Measurements from ENCODE around the gene WDR27. TPM values are rescaled to one million over a fixed set of nuclear protein-coding genes. Genes with fewer than 3 reads are reported as not detected.
A peak's percentile ranks its signal among the peaks of the same experiment; 100 is the strongest.

WDR27 gene
- total RNA-seq, 1 donor: 23.9 TPM

DNA sequence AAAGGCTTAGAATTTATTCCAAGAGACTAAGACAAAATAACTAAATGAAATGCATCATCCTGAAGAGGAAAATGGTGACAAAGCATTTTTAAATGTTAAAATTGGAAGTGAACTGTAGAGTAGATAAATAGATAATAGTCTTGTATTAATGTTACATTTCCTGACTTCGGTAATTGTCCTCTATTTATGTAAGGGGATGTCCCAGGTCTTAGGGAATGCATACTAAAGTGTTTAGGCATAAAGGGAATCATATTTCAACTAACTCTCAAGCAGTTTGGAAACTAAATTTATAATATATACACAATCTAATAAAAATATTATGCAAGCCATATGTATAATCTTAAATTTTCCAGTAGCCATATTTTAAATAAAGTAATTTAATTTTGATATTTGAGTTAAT, 159.3 kb downstream of the WDR27 start:
- Histone ChIP-seq H2AFZ (ENCODE audit: low read length) (no peak overlapping the region), H4K20me1 (ENCODE audit: insufficient read depth, low read length) (no peaks in the 10 kb centered on the region), H3K36me3 (ENCODE audit: insufficient read depth, low read length) (no peaks in the 10 kb centered on the region), H3K9me3 (ENCODE audit: low read depth, low read length) (no peaks in the 10 kb centered on the region), H3K4me3 (ENCODE audit: insufficient read depth, low read length) (no peak overlapping the region), H3K27me3 (ENCODE audit: insufficient read depth, low read length) (no peaks in the 10 kb centered on the region), H3K4me1 (ENCODE audit: insufficient read depth, low read length) (peaks cover 27% of the 10 kb centered on the region), H3K27ac (ENCODE audit: low read depth, low read length) (no peak overlapping the region), H3K79me2 (ENCODE audit: insufficient read depth, low read length) (no peaks in the 10 kb centered on the region), H3K4me2 (ENCODE audit: insufficient read depth, low read length) (no peak overlapping the region)
- no peak for DNase-seq (ENCODE audit: insufficient read length, low spot score, missing footprints)
- TF ChIP-seq CTCF (IDR thresholded peaks at IDR 0.05; ENCODE audit: extremely low read depth, low read depth, low read length): no peak

DNA sequence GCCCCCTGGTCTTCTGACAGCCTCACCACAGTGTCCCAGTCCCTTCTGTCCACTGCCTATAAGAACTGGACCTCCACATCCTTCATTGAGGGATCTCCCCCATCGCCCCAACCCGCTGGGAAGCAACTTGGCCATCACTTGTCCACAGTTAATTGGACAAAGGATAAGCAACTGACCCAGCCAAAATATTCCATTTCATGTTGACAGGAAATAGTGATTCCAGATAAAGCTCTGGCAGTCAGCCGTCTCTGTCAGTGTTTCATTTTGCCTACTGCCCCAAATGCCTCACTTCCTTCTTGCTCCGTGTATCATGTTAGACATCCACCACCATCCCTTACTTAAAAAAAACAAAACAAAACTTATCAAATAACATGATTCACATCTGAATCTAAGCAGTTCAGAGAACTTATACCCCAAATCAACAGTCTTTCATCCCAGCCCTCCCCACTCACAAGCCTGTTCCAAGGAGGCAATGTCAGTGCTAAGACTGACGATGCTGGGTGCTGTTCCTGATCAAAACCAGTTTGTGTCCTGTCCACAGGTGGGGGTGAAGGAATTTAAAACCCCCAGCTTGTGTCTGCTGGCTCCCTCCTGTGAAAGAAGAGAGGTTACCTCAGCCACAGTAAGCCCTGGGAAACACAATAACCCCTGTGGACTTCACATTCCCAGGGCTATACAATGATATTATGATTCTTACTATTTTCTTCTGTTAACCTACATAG, 162.5 kb downstream of the WDR27 start:
- Histone ChIP-seq H3K4me2 (ENCODE audit: insufficient read depth, low read length) (peak overlapping the region; percentile 51), H3K27me3 (ENCODE audit: insufficient read depth, low read length) (no peaks in the 10 kb centered on the region), H3K79me2 (ENCODE audit: insufficient read depth, low read length) (no peaks in the 10 kb centered on the region), H2AFZ (ENCODE audit: low read length) (peak overlapping the region; percentile 40), H3K36me3 (ENCODE audit: insufficient read depth, low read length) (no peaks in the 10 kb centered on the region), H3K27ac (ENCODE audit: low read depth, low read length) (peak overlapping the region; percentile 58), H3K4me3 (ENCODE audit: insufficient read depth, low read length) (no peak overlapping the region), H3K4me1 (ENCODE audit: insufficient read depth, low read length) (peaks cover 33% of the 10 kb centered on the region), H4K20me1 (ENCODE audit: insufficient read depth, low read length) (no peaks in the 10 kb centered on the region), H3K9me3 (ENCODE audit: low read depth, low read length) (no peaks in the 10 kb centered on the region)
- peak; percentile 31 for DNase-seq (ENCODE audit: insufficient read length, low spot score, missing footprints)
- TF ChIP-seq CTCF (IDR thresholded peaks at IDR 0.05; ENCODE audit: extremely low read depth, low read depth, low read length): no peak

DNA sequence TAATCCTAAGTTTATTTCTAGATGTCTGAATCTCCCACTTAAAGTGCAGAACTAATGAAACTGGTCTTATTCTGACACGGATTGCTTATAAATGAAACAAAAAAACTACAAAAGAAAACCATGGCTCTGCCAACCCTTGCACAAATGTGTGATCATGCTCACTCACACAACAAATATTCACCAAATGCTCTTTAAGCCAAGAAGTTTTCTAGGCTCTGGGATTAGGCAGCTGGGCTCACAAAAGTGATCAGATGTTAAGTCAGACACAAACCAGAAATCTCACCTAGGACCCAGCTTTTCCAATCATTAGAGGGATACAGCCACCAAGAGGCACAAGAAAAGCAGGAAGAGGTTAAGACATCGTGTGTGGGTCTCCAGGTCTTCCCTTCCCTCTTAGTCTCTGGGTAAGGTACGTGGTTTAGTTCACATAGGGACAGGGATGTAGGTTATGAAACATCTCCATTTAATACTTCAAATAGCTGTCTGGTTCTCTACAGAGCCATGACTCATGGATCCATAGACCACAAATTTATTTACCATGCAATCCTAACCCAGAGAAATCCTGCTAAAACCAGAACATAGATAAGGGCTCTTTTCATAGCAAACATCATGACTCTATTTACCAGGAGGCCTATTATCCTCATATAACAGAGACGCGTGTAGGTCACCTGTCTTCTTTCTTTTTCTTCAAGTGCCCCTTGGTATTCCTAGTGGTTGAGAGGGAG, 165.2 kb downstream of the WDR27 start:
- H3K27ac ChIP-seq (ENCODE audit: low read depth, low read length): peak overlapping the region; percentile 56
- peak overlapping the region; percentile 5 for H3K4me2 ChIP-seq (ENCODE audit: insufficient read depth, low read length)

More for the DNA sequence above, 165.2 kb downstream of the WDR27 start:
- Histone ChIP-seq H2AFZ (ENCODE audit: low read length) (no peak overlapping the region), H3K4me1 (ENCODE audit: insufficient read depth, low read length) (peaks cover 29% of the 10 kb centered on the region), H3K27me3 (ENCODE audit: insufficient read depth, low read length) (no peaks in the 10 kb centered on the region), H3K79me2 (ENCODE audit: insufficient read depth, low read length) (no peaks in the 10 kb centered on the region), H4K20me1 (ENCODE audit: insufficient read depth, low read length) (no peaks in the 10 kb centered on the region), H3K4me3 (ENCODE audit: insufficient read depth, low read length) (no peak overlapping the region), H3K36me3 (ENCODE audit: insufficient read depth, low read length) (no peaks in the 10 kb centered on the region), H3K9me3 (ENCODE audit: low read depth, low read length) (peaks cover 5% of the 10 kb centered on the region)
- no peak for TF ChIP-seq CTCF (IDR thresholded peaks at IDR 0.05; ENCODE audit: extremely low read depth, low read depth, low read length)
- no peak for DNase-seq (ENCODE audit: insufficient read length, low spot score, missing footprints)

All from osteoblast (primary cell).